ENCODE measurements around the gene C11orf16.

- TF ChIP-seq, protein P1, sequence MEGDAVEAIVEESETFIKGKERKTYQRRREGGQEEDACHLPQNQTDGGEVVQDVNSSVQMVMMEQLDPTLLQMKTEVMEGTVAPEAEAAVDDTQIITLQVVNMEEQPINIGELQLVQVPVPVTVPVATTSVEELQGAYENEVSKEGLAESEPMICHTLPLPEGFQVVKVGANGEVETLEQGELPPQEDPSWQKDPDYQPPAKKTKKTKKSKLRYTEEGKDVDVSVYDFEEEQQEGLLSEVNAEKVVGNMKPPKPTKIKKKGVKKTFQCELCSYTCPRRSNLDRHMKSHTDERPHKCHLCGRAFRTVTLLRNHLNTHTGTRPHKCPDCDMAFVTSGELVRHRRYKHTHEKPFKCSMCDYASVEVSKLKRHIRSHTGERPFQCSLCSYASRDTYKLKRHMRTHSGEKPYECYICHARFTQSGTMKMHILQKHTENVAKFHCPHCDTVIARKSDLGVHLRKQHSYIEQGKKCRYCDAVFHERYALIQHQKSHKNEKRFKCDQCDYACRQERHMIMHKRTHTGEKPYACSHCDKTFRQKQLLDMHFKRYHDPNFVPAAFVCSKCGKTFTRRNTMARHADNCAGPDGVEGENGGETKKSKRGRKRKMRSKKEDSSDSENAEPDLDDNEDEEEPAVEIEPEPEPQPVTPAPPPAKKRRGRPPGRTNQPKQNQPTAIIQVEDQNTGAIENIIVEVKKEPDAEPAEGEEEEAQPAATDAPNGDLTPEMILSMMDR (IDR thresholded peaks at IDR 0.05): no peak
- no peak for TF ChIP-seq POLR2A (IDR thresholded peaks at IDR 0.05)
Observed at GRCh38 chr11:8980485-8980884, 47.7 kb upstream of the C11orf16 start.
